ENCODE measurements around the gene GNB1.

GRCh38 chr1:1895456-1896336, 4.8 kb upstream of the GNB1 start:
- no peak for TF ChIP-seq CTCF (IDR thresholded peaks at IDR 0.05)
- TF ChIP-seq ZSCAN18 (CRISPR knock-in tag; IDR thresholded peaks at IDR 0.05), result no peak
- no peak for TF ChIP-seq ETV6 (CRISPR knock-in tag; IDR thresholded peaks at IDR 0.05)
- TF ChIP-seq FOXJ3 (CRISPR knock-in tag; IDR thresholded peaks at IDR 0.05; ENCODE audit: borderline replicate concordance), result no peak
- TF ChIP-seq MAX (CRISPR knock-in tag; IDR thresholded peaks at IDR 0.05), result no peak

Data from WTC11 (cell line).